ENCODE measurements around the gene EID2.

GRCh38 chr19:39518458-39518857 lies 21.5 kb downstream of the EID2 start:
- TF ChIP-seq CTCF (IDR thresholded peaks at IDR 0.05; ENCODE audit: low read depth, low read length, poor library complexity, severe bottlenecking) (no peak), EZH2phosphoT487 (IDR thresholded peaks at IDR 0.05; ENCODE audit: borderline replicate concordance, low read length) (no peak)
